Loucy (cell line): ENCODE data around the gene CHRNB4.

ENCODE experiments used
- EZH2phosphoT487 ChIP-seq: fragments of 200-600 bp; IDR thresholded peaks from 2 replicates; pipeline ENCODE4 v1.6.1; 2018; ENCODE audit warnings: antibody characterized with exemption, mild to moderate bottlenecking, moderate library complexity, borderline replicate concordance
- TF ChIP-seq, protein P1 (sequence below): fragments of 200-600 bp; sonication (generic); conservative IDR thresholded peaks from 2 replicates; pipeline ENCODE4 v1.5.1; 2014; ENCODE audit warnings: mild to moderate bottlenecking, antibody characterized with exemption, low read length

DNA sequence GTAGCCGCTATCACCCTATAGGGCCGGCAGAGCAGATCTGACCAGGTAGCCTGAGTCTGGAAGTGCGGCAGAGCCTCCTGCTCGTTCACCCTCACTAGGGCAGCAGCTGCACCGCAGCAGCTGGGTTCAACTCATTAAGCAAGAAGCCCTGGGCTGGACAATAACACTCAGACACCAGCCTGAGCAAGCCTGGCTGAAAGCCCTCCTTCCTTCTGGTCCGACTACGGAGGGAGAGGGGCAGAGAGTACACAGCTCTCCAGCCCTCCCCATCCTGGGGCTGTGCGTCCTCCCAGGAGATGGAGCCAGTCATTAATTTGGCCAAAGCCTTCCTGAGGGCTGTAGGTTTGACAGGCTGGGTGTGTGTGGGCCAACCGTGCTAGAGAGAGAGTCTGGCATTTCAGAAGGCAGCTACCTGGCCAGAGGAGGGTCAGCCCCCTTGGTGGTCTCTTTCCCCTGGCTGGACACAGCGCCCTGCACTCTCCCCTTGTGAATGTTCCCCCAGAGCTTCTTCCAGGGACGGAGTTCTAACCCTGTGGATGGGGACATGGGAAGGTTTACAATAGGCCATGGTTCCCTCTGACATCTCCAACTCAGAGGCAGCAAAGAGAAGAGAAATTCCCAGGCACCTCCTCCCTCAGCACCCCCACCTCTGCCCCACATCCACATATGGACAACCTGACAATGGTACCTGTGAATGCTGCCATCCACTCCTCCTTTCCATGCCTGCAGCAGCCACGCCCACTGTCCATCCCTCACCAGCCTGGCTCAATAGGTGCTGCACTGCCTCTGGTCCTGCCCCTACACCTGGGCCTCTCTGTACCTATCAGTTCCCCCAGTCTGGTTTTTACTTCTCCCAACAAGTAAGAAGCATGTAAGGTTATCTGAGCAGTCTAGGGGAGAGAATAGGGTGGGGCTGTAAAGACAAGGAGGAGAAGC, 6.5 kb downstream of the CHRNB4 start:
- TF ChIP-seq, protein P1, sequence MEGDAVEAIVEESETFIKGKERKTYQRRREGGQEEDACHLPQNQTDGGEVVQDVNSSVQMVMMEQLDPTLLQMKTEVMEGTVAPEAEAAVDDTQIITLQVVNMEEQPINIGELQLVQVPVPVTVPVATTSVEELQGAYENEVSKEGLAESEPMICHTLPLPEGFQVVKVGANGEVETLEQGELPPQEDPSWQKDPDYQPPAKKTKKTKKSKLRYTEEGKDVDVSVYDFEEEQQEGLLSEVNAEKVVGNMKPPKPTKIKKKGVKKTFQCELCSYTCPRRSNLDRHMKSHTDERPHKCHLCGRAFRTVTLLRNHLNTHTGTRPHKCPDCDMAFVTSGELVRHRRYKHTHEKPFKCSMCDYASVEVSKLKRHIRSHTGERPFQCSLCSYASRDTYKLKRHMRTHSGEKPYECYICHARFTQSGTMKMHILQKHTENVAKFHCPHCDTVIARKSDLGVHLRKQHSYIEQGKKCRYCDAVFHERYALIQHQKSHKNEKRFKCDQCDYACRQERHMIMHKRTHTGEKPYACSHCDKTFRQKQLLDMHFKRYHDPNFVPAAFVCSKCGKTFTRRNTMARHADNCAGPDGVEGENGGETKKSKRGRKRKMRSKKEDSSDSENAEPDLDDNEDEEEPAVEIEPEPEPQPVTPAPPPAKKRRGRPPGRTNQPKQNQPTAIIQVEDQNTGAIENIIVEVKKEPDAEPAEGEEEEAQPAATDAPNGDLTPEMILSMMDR, result no peak
- TF ChIP-seq EZH2phosphoT487, result no peak
